HepG2 (cell line): ENCODE data around the gene PASK. TPM values are rescaled to one million over a fixed set of nuclear protein-coding genes. Genes with fewer than 3 reads are reported as not detected.

Experiments
- ATF1 ChIP-seq: IDR thresholded peaks from 2 replicates; pipeline ENCODE4 v1.6.1; 2016; ENCODE audit warnings: mild to moderate bottlenecking, control low read depth
- ERF ChIP-seq: IDR thresholded peaks from 2 replicates; pipeline ENCODE4 v1.6.1; 2018; ENCODE audit warnings: missing biosample characterization, missing genetic modification reagents
- JUND ChIP-seq: sonication (generic); formaldehyde crosslinking; IDR thresholded peaks from 2 replicates; pipeline ENCODE4 v1.8.0; 2022; ENCODE audit warnings: mild to moderate bottlenecking, missing genetic modification reagents
- KDM2A ChIP-seq: sonication (generic); formaldehyde crosslinking; IDR thresholded peaks from 2 replicates; pipeline ENCODE4 v1.4.0; 2020; ENCODE audit warnings: low read depth, missing genetic modification reagents, borderline replicate concordance
- KLF11 ChIP-seq: IDR thresholded peaks from 2 replicates; pipeline ENCODE4 v1.6.1; 2016; ENCODE audit warnings: missing compliant biosample characterization
- MAF1 ChIP-seq: sonication (generic); formaldehyde crosslinking; IDR thresholded peaks from 2 replicates; pipeline ENCODE4 v1.5.0; 2020; ENCODE audit warnings: missing genetic modification reagents, borderline replicate concordance
- MNT ChIP-seq: fragments of 450-650 bp; IDR thresholded peaks from 2 replicates; pipeline ENCODE4 v1.6.1; 2016
- MXD1 ChIP-seq: sonication (generic); formaldehyde crosslinking; IDR thresholded peaks from 2 replicates; pipeline ENCODE4 v1.4.0; 2020; ENCODE audit warnings: mild to moderate bottlenecking, missing genetic modification reagents
- NFIC ChIP-seq: IDR thresholded peaks from 2 replicates; pipeline ENCODE4 v1.6.1; 2012; ENCODE audit warnings: mild to moderate bottlenecking, low read length, inconsistent platforms
- NFRKB ChIP-seq: fragments of 450-650 bp; IDR thresholded peaks from 2 replicates; pipeline ENCODE4 v1.6.1; 2017
- PITX1 ChIP-seq: sonication (generic); formaldehyde crosslinking; IDR thresholded peaks from 2 replicates; pipeline ENCODE4 v1.5.1; 2020; ENCODE audit warnings: mild to moderate bottlenecking, missing genetic modification reagents
- TFDP1 ChIP-seq: IDR thresholded peaks from 2 replicates; pipeline ENCODE4 v1.6.1; 2016; ENCODE audit warnings: missing compliant biosample characterization, missing genetic modification reagents, borderline replicate concordance
- ZBTB14 ChIP-seq: sonication (generic); formaldehyde crosslinking; IDR thresholded peaks from 2 replicates; pipeline ENCODE4 v1.4.0; 2020; ENCODE audit warnings: missing genetic modification reagents
- ZFP37 ChIP-seq: sonication (generic); formaldehyde crosslinking; IDR thresholded peaks from 2 replicates; pipeline ENCODE4 v1.4.0; 2020; ENCODE audit warnings: missing genetic modification reagents, borderline replicate concordance
- ZNF264 ChIP-seq: sonication (generic); formaldehyde crosslinking; IDR thresholded peaks from 2 replicates; pipeline ENCODE4 v1.4.0; 2020; ENCODE audit warnings: missing genetic modification reagents
- ZNF383 ChIP-seq: sonication (generic); formaldehyde crosslinking; IDR thresholded peaks from 2 replicates; pipeline ENCODE4 v1.4.0; 2020; ENCODE audit warnings: missing genetic modification reagents, mild to moderate bottlenecking, borderline replicate concordance
- ZNF549 ChIP-seq: sonication (generic); formaldehyde crosslinking; IDR thresholded peaks from 2 replicates; pipeline ENCODE4 v1.5.0; 2020; ENCODE audit warnings: missing genetic modification reagents
- ZNF7 ChIP-seq: IDR thresholded peaks from 2 replicates; pipeline ENCODE4 v1.6.1; 2016; ENCODE audit warnings: missing biosample characterization, missing genetic modification reagents
- polyA plus RNA-seq, 8 experiments: library from polyadenylated mRNA; depleted of rRNA in 3 of 8; stranded (reverse) in 7 of 8; unstranded in 1 of 8; fragments of >200 nt; fragmentation: Illumina TruSeq in 4 of 8; extraction: Trizol in 4 of 8; gene quantifications; 2 replicates each; pipeline versions ENCODE4 v1.2.1 to v1.2.3, GENCODE V29; 2011 to 2016; ENCODE audit warnings: low read depth in 4 of 8, missing spikeins in 1 of 8, mixed read lengths in 1 of 8; ENCODE audit not compliant: insufficient read depth in 1 of 8
- total RNA-seq, 5 experiments: library from RNA; depleted of rRNA; stranded (reverse); fragments of >200 nt; fragmentation: Illumina TruSeq; extraction: Trizol; gene quantifications; 2 replicates each; pipeline ENCODE4 v1.2.3, GENCODE V29; 2016; ENCODE audit warnings: low read depth in 1 of 5
- TF ChIP-seq, protein P1 (sequence below): sonication (generic); IDR thresholded peaks from 2 replicates; pipeline ENCODE4 v1.6.1; 2016; ENCODE audit warnings: low read depth, borderline replicate concordance
- TF ChIP-seq, protein P2 (sequence below): sonication (generic); formaldehyde crosslinking; conservative IDR thresholded peaks from 2 replicates; pipeline ENCODE4 v1.8.1; 2023; ENCODE audit warnings: missing genetic modification reagents

PASK gene
- total and polyA plus RNA-seq, 2 of the 13 experiments (the other 11 are each of a cell fraction or from before 2014, with no cell fraction given), result 6.9 to 17.0 TPM

- TF ChIP-seq ZBTB14 (CRISPR knock-in tag) (peak; percentile 20; the same call in 1 of the 2 replicates), ERF (CRISPR knock-in tag) (no peak), ZNF7 (no peak), NFRKB (no peak), TFDP1 (0 out of 2 replicates have a peak, but pooled peaks have one; percentile 3), ZNF264 (CRISPR knock-in tag) (no peak), ATF1 (no peak), MXD1 (CRISPR knock-in tag) (no peak), ZNF383 (no peak), PITX1 (CRISPR knock-in tag) (no peak), ZNF549 (CRISPR knock-in tag) (no peak), KLF11 (CRISPR knock-in tag) (no peak), MNT (no peak), ZFP37 (CRISPR knock-in tag) (no peak), MAF1 (CRISPR knock-in tag) (no peak), KDM2A (CRISPR knock-in tag) (no peak), NFIC (no peak), JUND (no peak)
- TF ChIP-seq, protein P1, sequence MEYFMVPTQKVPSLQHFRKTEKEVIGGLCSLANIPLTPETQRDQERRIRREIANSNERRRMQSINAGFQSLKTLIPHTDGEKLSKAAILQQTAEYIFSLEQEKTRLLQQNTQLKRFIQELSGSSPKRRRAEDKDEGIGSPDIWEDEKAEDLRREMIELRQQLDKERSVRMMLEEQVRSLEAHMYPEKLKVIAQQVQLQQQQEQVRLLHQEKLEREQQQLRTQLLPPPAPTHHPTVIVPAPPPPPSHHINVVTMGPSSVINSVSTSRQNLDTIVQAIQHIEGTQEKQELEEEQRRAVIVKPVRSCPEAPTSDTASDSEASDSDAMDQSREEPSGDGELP, result 0 out of 2 replicates have a peak, but pooled peaks have one; percentile 34
- TF ChIP-seq, protein P2, sequence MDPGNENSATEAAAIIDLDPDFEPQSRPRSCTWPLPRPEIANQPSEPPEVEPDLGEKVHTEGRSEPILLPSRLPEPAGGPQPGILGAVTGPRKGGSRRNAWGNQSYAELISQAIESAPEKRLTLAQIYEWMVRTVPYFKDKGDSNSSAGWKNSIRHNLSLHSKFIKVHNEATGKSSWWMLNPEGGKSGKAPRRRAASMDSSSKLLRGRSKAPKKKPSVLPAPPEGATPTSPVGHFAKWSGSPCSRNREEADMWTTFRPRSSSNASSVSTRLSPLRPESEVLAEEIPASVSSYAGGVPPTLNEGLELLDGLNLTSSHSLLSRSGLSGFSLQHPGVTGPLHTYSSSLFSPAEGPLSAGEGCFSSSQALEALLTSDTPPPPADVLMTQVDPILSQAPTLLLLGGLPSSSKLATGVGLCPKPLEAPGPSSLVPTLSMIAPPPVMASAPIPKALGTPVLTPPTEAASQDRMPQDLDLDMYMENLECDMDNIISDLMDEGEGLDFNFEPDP (CRISPR knock-in tag), result no peak
Observed at GRCh38 chr2:241092677-241093076, 56.6 kb downstream of the PASK start (continued).
